ENCODE data around the gene ZNF613. TPM values are rescaled to one million over a fixed set of nuclear protein-coding genes. Genes with fewer than 3 reads are reported as not detected.

The ZNF613 gene
- total and polyA plus RNA-seq, 2 experiments from 2014 or later: 13.8 to 18.1 TPM

DNA sequence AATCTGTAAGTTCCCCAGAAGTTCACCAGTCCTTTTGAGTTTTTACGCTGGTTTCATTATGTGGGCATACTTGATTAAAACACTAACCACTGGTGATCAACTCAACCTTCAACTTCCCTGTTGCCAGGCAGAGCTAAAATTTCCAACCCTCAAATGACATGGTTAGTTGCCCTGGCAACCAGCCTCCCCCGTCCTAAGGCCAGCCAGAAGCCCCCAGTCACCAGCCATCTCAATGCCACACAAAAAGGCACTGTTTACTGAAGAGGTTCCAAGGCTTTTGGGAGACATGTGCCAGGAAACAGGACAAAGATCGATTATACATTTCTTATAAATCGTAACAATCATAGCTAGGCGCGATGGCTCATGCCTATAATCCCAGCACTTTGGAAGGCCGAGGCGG, 24.1 kb upstream of the ZNF613 start:
- Histone ChIP-seq H3K36me3 (ENCODE audit: insufficient read depth) (peaks cover 27% of the 10 kb centered on the region), H3K9me2 (ENCODE audit: insufficient read depth) (peaks cover 15% of the 10 kb centered on the region), H2AFZ (no peak overlapping the region), H3K27ac (ENCODE audit: low read depth) (peak overlapping the region; percentile 43; the same call in 1 of the 2 replicates), H3K27me3 (ENCODE audit: insufficient read depth) (no peaks in the 10 kb centered on the region), H3F3A (replicated peaks; ENCODE audit: low read depth) (peaks cover 12% of the 10 kb centered on the region; the same call in 1 of the 2 replicates), H3K4me1 (ENCODE audit: insufficient read depth) (peaks cover 13% of the 10 kb centered on the region), H3K4me2 (peak overlapping the region; percentile 75), H3K4me3 (peak overlapping the region; percentile 86), H3K79me2 (replicated peaks; ENCODE audit: insufficient read depth) (peaks cover 66% of the 10 kb centered on the region), H4K20me1 (replicated peaks; ENCODE audit: insufficient read depth) (peaks cover 33% of the 10 kb centered on the region)
- H3K4me3 Mint-ChIP-seq: peak overlapping the region; percentile 99
- TF ChIP-seq STAT1 (IDR thresholded peaks at IDR 0.05; ENCODE audit: unreplicated experiment): no peak
- TF ChIP-seq, protein P1, sequence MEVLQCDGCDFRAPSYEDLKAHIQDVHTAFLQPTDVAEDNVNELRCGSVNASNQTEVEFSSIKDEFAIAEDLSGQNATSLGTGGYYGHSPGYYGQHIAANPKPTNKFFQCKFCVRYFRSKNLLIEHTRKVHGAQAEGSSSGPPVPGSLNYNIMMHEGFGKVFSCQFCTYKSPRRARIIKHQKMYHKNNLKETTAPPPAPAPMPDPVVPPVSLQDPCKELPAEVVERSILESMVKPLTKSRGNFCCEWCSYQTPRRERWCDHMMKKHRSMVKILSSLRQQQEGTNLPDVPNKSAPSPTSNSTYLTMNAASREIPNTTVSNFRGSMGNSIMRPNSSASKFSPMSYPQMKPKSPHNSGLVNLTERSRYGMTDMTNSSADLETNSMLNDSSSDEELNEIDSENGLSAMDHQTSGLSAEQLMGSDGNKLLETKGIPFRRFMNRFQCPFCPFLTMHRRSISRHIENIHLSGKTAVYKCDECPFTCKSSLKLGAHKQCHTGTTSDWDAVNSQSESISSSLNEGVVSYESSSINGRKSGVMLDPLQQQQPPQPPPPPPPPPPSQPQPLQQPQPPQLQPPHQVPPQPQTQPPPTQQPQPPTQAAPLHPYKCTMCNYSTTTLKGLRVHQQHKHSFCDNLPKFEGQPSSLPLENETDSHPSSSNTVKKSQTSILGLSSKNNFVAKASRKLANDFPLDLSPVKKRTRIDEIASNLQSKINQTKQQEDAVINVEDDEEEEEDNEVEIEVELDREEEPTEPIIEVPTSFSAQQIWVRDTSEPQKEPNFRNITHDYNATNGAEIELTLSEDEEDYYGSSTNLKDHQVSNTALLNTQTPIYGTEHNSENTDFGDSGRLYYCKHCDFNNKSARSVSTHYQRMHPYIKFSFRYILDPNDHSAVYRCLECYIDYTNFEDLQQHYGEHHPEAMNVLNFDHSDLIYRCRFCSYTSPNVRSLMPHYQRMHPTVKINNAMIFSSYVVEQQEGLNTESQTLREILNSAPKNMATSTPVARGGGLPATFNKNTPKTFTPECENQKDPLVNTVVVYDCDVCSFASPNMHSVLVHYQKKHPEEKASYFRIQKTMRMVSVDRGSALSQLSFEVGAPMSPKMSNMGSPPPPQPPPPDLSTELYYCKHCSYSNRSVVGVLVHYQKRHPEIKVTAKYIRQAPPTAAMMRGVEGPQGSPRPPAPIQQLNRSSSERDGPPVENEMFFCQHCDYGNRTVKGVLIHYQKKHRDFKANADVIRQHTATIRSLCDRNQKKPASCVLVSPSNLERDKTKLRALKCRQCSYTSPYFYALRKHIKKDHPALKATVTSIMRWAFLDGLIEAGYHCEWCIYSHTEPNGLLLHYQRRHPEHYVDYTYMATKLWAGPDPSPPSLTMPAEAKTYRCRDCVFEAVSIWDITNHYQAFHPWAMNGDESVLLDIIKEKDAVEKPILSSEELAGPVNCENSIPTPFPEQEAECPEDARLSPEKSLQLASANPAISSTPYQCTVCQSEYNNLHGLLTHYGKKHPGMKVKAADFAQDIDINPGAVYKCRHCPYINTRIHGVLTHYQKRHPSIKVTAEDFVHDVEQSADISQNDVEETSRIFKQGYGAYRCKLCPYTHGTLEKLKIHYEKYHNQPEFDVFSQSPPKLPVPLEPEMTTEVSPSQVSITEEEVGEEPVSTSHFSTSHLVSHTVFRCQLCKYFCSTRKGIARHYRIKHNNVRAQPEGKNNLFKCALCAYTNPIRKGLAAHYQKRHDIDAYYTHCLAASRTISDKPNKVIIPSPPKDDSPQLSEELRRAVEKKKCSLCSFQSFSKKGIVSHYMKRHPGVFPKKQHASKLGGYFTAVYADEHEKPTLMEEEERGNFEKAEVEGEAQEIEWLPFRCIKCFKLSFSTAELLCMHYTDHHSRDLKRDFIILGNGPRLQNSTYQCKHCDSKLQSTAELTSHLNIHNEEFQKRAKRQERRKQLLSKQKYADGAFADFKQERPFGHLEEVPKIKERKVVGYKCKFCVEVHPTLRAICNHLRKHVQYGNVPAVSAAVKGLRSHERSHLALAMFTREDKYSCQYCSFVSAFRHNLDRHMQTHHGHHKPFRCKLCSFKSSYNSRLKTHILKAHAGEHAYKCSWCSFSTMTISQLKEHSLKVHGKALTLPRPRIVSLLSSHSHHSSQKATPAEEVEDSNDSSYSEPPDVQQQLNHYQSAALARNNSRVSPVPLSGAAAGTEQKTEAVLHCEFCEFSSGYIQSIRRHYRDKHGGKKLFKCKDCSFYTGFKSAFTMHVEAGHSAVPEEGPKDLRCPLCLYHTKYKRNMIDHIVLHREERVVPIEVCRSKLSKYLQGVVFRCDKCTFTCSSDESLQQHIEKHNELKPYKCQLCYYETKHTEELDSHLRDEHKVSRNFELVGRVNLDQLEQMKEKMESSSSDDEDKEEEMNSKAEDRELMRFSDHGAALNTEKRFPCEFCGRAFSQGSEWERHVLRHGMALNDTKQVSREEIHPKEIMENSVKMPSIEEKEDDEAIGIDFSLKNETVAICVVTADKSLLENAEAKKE (CRISPR knock-in tag; IDR thresholded peaks at IDR 0.05): no peak
- TF ChIP-seq, protein P2, sequence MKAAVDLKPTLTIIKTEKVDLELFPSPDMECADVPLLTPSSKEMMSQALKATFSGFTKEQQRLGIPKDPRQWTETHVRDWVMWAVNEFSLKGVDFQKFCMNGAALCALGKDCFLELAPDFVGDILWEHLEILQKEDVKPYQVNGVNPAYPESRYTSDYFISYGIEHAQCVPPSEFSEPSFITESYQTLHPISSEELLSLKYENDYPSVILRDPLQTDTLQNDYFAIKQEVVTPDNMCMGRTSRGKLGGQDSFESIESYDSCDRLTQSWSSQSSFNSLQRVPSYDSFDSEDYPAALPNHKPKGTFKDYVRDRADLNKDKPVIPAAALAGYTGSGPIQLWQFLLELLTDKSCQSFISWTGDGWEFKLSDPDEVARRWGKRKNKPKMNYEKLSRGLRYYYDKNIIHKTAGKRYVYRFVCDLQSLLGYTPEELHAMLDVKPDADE (IDR thresholded peaks at IDR 0.05): no peak
- peak overlapping the region; percentile 99 for H3K27ac Mint-ChIP-seq
- peaks cover 17% of the 10 kb centered on the region for H3K27me3 Mint-ChIP-seq (ENCODE audit: insufficient read depth, low read depth, poor library complexity)
- DNase-seq (ENCODE audit: low spot score) (peak; percentile 42), ATAC-seq (no peak)
- H3K4me1 Mint-ChIP-seq: peaks cover 37% of the 10 kb centered on the region
- H3K36me3 Mint-ChIP-seq (ENCODE audit: low read depth): peaks cover 69% of the 10 kb centered on the region
- H3K9me3 Mint-ChIP-seq: peaks cover 64% of the 10 kb centered on the region
